HG02981 (cell line): Measurements from ENCODE around the gene SUPT4H1.

Source experiments
- ATAC-seq: cut with Tn5 transposase; IDR thresholded peaks from one replicate; pipeline ENCODE4 v1.9.1; 2021; ENCODE audit warnings: mild to moderate bottlenecking, moderate library complexity; ENCODE audit not compliant: unreplicated experiment

Gene SUPT4H1

GRCh38 chr17:58381124-58382035 is 29.4 kb upstream of the SUPT4H1 start:
- ATAC-seq: no peak

- ATAC-seq: no peak
These were observed 28.5 kb upstream of the SUPT4H1 start for GRCh38 chr17:58380207-58381123.

GRCh38 chr17:58379511-58379824 is 27.5 kb upstream of the SUPT4H1 start:
- no peak for ATAC-seq

- ATAC-seq: no peak
These were observed 26.9 kb upstream of the SUPT4H1 start for GRCh38 chr17:58378733-58379510.

- ATAC-seq: no peak
These were observed 25.7 kb upstream of the SUPT4H1 start for GRCh38 chr17:58377661-58378060.

GRCh38 chr17:58377093-58377601 is 25.1 kb upstream of the SUPT4H1 start:
- no peak for ATAC-seq

GRCh38 chr17:58376472-58377000 is 24.5 kb upstream of the SUPT4H1 start:
- ATAC-seq: no peak

GRCh38 chr17:58375811-58376210 is 23.8 kb upstream of the SUPT4H1 start:
- no peak for ATAC-seq

- no peak for ATAC-seq
These were observed 23.3 kb upstream of the SUPT4H1 start for GRCh38 chr17:58375256-58375655.

GRCh38 chr17:58373923-58374322 is 21.9 kb upstream of the SUPT4H1 start:
- ATAC-seq: no peak

GRCh38 chr17:58373003-58373402 is 21.0 kb upstream of the SUPT4H1 start:
- no peak for ATAC-seq

- no peak for ATAC-seq
These were observed 19.4 kb upstream of the SUPT4H1 start for GRCh38 chr17:58371300-58371950.

GRCh38 chr17:58370716-58371115 is 18.7 kb upstream of the SUPT4H1 start:
- no peak for ATAC-seq

- ATAC-seq: no peak
These were observed 18.3 kb upstream of the SUPT4H1 start for GRCh38 chr17:58370309-58370708.

GRCh38 chr17:58369214-58370031 is 17.4 kb upstream of the SUPT4H1 start:
- no peak for ATAC-seq

GRCh38 chr17:58368860-58369213 is 16.8 kb upstream of the SUPT4H1 start:
- no peak for ATAC-seq

GRCh38 chr17:58367461-58367860 is 15.5 kb upstream of the SUPT4H1 start:
- no peak for ATAC-seq

- ATAC-seq: no peak
These were observed 14.1 kb upstream of the SUPT4H1 start for GRCh38 chr17:58365980-58366595.
